Thymus (tissue), 11 donors: ENCODE data around the gene NEK7. TPM values are rescaled to one million over a fixed set of nuclear protein-coding genes. Genes with fewer than 3 reads are reported as not detected.

Experiments used
- DNase-seq, 9 donors: peaks; one replicate each; pipeline ENCODE4 v3.0.0-alpha.2; 2013; ENCODE audit warnings: low spot score in 9 of 9, low read depth in 6 of 9, missing footprints in 1 of 9
- H3K27ac ChIP-seq, 2 donors: one replicate each; pipeline ENCODE4 v1.5.1; 2013; ENCODE audit warnings: control low read depth in 1 of 2, low read depth in 1 of 2, low read length in 1 of 2, mild to moderate bottlenecking in 1 of 2, moderate library complexity in 1 of 2
- H3K27me3 ChIP-seq, 2 donors: one replicate each; pipeline ENCODE4 v1.5.1; 2013; ENCODE audit warnings: low read length in 1 of 2; ENCODE audit not compliant: control insufficient read depth in 2 of 2, insufficient read depth in 1 of 2
- H3K36me3 ChIP-seq, 2 donors: one replicate each; pipeline ENCODE4 v1.5.1; 2013; ENCODE audit warnings: low read length in 1 of 2, mild to moderate bottlenecking in 1 of 2, moderate library complexity in 1 of 2; ENCODE audit not compliant: control insufficient read depth in 2 of 2, insufficient read depth in 2 of 2
- H3K4me1 ChIP-seq, 2 donors: one replicate each; pipeline ENCODE4 v1.5.1; 2013; ENCODE audit warnings: low read length in 2 of 2; ENCODE audit not compliant: control insufficient read depth in 2 of 2, insufficient read depth in 2 of 2
- H3K4me3 ChIP-seq, 2 donors: one replicate each; pipeline ENCODE4 v1.5.1; 2013; ENCODE audit warnings: low read length in 2 of 2, control low read depth in 1 of 2, mild to moderate bottlenecking in 1 of 2
- H3K9me3 ChIP-seq, 2 donors: one replicate each; pipeline ENCODE4 v1.5.1; 2013; ENCODE audit warnings: low read length in 1 of 2, mild to moderate bottlenecking in 1 of 2; ENCODE audit not compliant: control insufficient read depth in 2 of 2, insufficient read depth in 1 of 2
- WGBS: extraction: QIAGEN DNeasy Blood & Tissue Kit; methylation state at CpG from one replicate; pipeline ENCODE4 v1.1.7; 2013; 5-methylcytosine and 5-hydroxymethylcytosine counted together
- polyA plus RNA-seq: library from polyadenylated mRNA; stranded (reverse); fragments of 200-250 nt; gene quantifications from one replicate; pipeline ENCODE4 v1.2.3, GENCODE V29; 2013
- total RNA-seq: library from RNA; stranded (reverse); fragments of 120-200 nt; gene quantifications from one replicate; pipeline ENCODE4 v1.2.4, GENCODE V29; 2013
- donor health status: healthy.

Gene NEK7
- total and polyA plus RNA-seq, 2 donors = 31.4 to 56.8 TPM

GRCh38 chr1:198330982-198331615 is 174.3 kb downstream of the NEK7 start:
- Histone ChIP-seq H3K9me3 (no peaks in the 10 kb centered on the region), H3K27ac (no peak overlapping the region), H3K36me3 (no peaks in the 10 kb centered on the region), H3K4me3 (no peak overlapping the region), H3K4me1 (no peaks in the 10 kb centered on the region), H3K27me3 (no peaks in the 10 kb centered on the region)
- WGBS = 92% methylated on average over 2 of the region's 2 CpGs
- no peak for DNase-seq

GRCh38 chr1:198333744-198334143 is 176.9 kb downstream of the NEK7 start:
- Histone ChIP-seq H3K4me3 (no peak overlapping the region), H3K9me3 (no peaks in the 10 kb centered on the region), H3K4me1 (no peaks in the 10 kb centered on the region), H3K36me3 (no peaks in the 10 kb centered on the region), H3K27me3 (no peaks in the 10 kb centered on the region), H3K27ac (no peak overlapping the region)
- DNase-seq = no peak
- WGBS = 100% methylated on average over 1 of the region's 1 CpG

GRCh38 chr1:198335663-198336062 is 178.9 kb downstream of the NEK7 start:
- H3K27ac ChIP-seq = no peak overlapping the region
- no peak for DNase-seq
- no peaks in the 10 kb centered on the region for H3K9me3 ChIP-seq
- H3K4me1 ChIP-seq = no peaks in the 10 kb centered on the region
- 97% methylated on average over 1 of the region's 1 CpG for WGBS
- H3K4me3 ChIP-seq = no peak overlapping the region
- no peaks in the 10 kb centered on the region for H3K36me3 ChIP-seq
- no peaks in the 10 kb centered on the region for H3K27me3 ChIP-seq

GRCh38 chr1:198337886-198338285 is 181.1 kb downstream of the NEK7 start:
- H3K4me1 ChIP-seq = no peaks in the 10 kb centered on the region
- H3K27ac ChIP-seq = no peak overlapping the region
- H3K27me3 ChIP-seq = no peaks in the 10 kb centered on the region
- no peak overlapping the region for H3K4me3 ChIP-seq
- H3K9me3 ChIP-seq = peaks cover 0 to 3% of the 10 kb centered on the region in 2 donors
- no peaks in the 10 kb centered on the region for H3K36me3 ChIP-seq
- no peak for DNase-seq

- H3K27ac ChIP-seq = no peak overlapping the region
- no peaks in the 10 kb centered on the region for H3K4me1 ChIP-seq
- H3K36me3 ChIP-seq = no peaks in the 10 kb centered on the region
- H3K27me3 ChIP-seq = no peaks in the 10 kb centered on the region
- H3K9me3 ChIP-seq = peaks cover 0 to 3% of the 10 kb centered on the region in 2 donors
- WGBS = 95% methylated on average over 1 of the region's 1 CpG
- H3K4me3 ChIP-seq = no peak overlapping the region
- no peak for DNase-seq
Measured at GRCh38 chr1:198340139-198340538, 183.3 kb downstream of the NEK7 start.

GRCh38 chr1:198346178-198346577 is 189.4 kb downstream of the NEK7 start:
- H3K36me3 ChIP-seq = no peaks in the 10 kb centered on the region
- H3K9me3 ChIP-seq = peaks cover 0 to 3% of the 10 kb centered on the region in 2 donors
- no peak overlapping the region for H3K4me3 ChIP-seq
- H3K27ac ChIP-seq = no peak overlapping the region
- no peaks in the 10 kb centered on the region for H3K4me1 ChIP-seq
- 96% methylated on average over 3 of the region's 3 CpGs for WGBS
- no peaks in the 10 kb centered on the region for H3K27me3 ChIP-seq
- DNase-seq = no peak

GRCh38 chr1:198350456-198350855 is 193.7 kb downstream of the NEK7 start:
- Histone ChIP-seq H3K4me1 (no peaks in the 10 kb centered on the region), H3K9me3 (no peaks in the 10 kb centered on the region), H3K4me3 (no peak overlapping the region), H3K27ac (no peak overlapping the region), H3K27me3 (no peaks in the 10 kb centered on the region), H3K36me3 (no peaks in the 10 kb centered on the region)
- DNase-seq = no peak

- no peak overlapping the region for H3K4me3 ChIP-seq
- no peaks in the 10 kb centered on the region for H3K4me1 ChIP-seq
- no peak overlapping the region for H3K27ac ChIP-seq
- H3K27me3 ChIP-seq = no peaks in the 10 kb centered on the region
- H3K9me3 ChIP-seq = no peaks in the 10 kb centered on the region
- 94% methylated on average over 5 of the region's 5 CpGs for WGBS
- no peaks in the 10 kb centered on the region for H3K36me3 ChIP-seq
- DNase-seq = no peak
Measured at GRCh38 chr1:198352975-198353695, 196.3 kb downstream of the NEK7 start.

GRCh38 chr1:198357937-198358336 is 201.1 kb downstream of the NEK7 start:
- Histone ChIP-seq H3K27me3 (no peaks in the 10 kb centered on the region), H3K27ac (no peak overlapping the region), H3K9me3 (no peaks in the 10 kb centered on the region), H3K4me3 (no peak overlapping the region), H3K36me3 (no peaks in the 10 kb centered on the region), H3K4me1 (no peaks in the 10 kb centered on the region)
- DNase-seq = no peak
- 96% methylated on average over 2 of the region's 2 CpGs for WGBS
